ENCODE measurements around the gene APBA1. TPM values are rescaled to one million over a fixed set of nuclear protein-coding genes. Genes with fewer than 3 reads are reported as not detected.

APBA1 gene
- total RNA-seq, 1 donor = 11.2 TPM

- TF ChIP-seq CTCF (IDR thresholded peaks at IDR 0.05; ENCODE audit: insufficient read depth, low read depth, low read length) = no peak
- no peak for DNase-seq (ENCODE audit: low read depth)
- H3K4me3 ChIP-seq (ENCODE audit: low read depth, low read length) = no peak overlapping the region
These were observed 244.0 kb downstream of the APBA1 start for GRCh38 chr9:69428017-69428785.

- DNase-seq (ENCODE audit: low read depth) = no peak
- TF ChIP-seq CTCF (IDR thresholded peaks at IDR 0.05; ENCODE audit: insufficient read depth, low read depth, low read length) = no peak
These were observed 244.9 kb downstream of the APBA1 start for GRCh38 chr9:69427286-69427685.

GRCh38 chr9:69425136-69425801 lies 246.9 kb downstream of the APBA1 start:
- no peak overlapping the region for H3K4me3 ChIP-seq (ENCODE audit: low read depth, low read length)
- no peak for DNase-seq (ENCODE audit: low read depth)
- TF ChIP-seq CTCF (IDR thresholded peaks at IDR 0.05; ENCODE audit: insufficient read depth, low read depth, low read length) = no peak

More at GRCh38 chr9:69427286-69427685, 244.9 kb downstream of the APBA1 start:
- no peak overlapping the region for H3K4me3 ChIP-seq (ENCODE audit: low read depth, low read length)

- DNase-seq (ENCODE audit: low read depth) = peak; percentile 67
- H3K4me3 ChIP-seq (ENCODE audit: low read depth, low read length) = no peak overlapping the region
- TF ChIP-seq CTCF (IDR thresholded peaks at IDR 0.05; ENCODE audit: insufficient read depth, low read depth, low read length) = peak; percentile 77
These were observed 250.0 kb downstream of the APBA1 start for GRCh38 chr9:69421908-69422801.

- H3K4me3 ChIP-seq (ENCODE audit: low read depth, low read length) = no peak overlapping the region
- TF ChIP-seq CTCF (IDR thresholded peaks at IDR 0.05; ENCODE audit: insufficient read depth, low read depth, low read length) = no peak
- no peak for DNase-seq (ENCODE audit: low read depth)
These were observed 251.4 kb downstream of the APBA1 start for GRCh38 chr9:69420611-69421270.

GRCh38 chr9:69412741-69413150 lies 259.4 kb downstream of the APBA1 start:
- H3K4me3 ChIP-seq (ENCODE audit: low read depth, low read length) = no peak overlapping the region
- TF ChIP-seq CTCF (IDR thresholded peaks at IDR 0.05; ENCODE audit: insufficient read depth, low read depth, low read length) = peak; percentile 77
- peak; percentile 57 for DNase-seq (ENCODE audit: low read depth)
